HG02763 (cell line): Measurements from ENCODE around the gene TSC2.
"Not testable (repeated sequence)": the region's sequence is repeated elsewhere in the genome, so short reads cannot be mapped to it uniquely, and the experiment has no call there.

Experiments used
- ATAC-seq: cut with Tn5 transposase; IDR thresholded peaks from one replicate; pipeline ENCODE4 v1.9.1; 2021; ENCODE audit warnings: mild to moderate bottlenecking, moderate library complexity; ENCODE audit not compliant: unreplicated experiment

TSC2 gene

GRCh38 chr16:2009791-2010510 lies 37.8 kb upstream of the TSC2 start, which contains the start of gene ZNF598:
TSS of gene ZNF598 (minus strand) at chr16:2009821.
- ATAC-seq = peak; percentile 87

GRCh38 chr16:2011726-2012125 lies 36.1 kb upstream of the TSC2 start:
- ATAC-seq = not testable (repeated sequence)

- ATAC-seq = no peak
Measured at GRCh38 chr16:2013527-2013926, 34.3 kb upstream of the TSC2 start.

- ATAC-seq = no peak
Measured at GRCh38 chr16:2015117-2015946, 32.5 kb upstream of the TSC2 start.

- no peak for ATAC-seq
Measured at GRCh38 chr16:2015947-2016208, 31.9 kb upstream of the TSC2 start.

DNA sequence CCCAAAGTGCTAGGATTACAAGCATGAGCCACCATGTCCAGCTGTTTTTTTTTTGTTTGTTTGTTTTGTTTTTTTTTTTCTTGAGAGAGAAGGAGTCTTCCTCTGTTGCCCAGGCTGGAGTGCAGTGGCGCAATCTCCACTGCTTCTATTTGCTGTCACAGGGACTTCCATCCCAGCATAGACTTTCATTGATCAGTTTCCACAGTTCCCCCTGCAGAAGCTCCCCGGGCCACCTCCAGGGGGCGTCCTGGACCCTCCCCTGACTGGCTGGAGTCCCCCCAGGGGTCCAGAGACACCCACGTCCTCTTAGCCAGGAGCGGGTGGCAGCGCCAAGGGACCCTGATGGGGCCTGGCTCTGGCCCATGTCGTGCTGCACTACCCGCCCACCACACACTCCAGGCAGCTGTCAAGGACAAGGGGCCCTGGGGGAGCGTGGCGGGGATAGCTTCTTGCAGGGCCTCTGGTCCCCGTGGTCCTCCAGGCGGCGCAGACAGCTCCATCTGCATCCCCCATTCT lies 31.3 kb upstream of the TSC2 start:
- no peak for ATAC-seq

- no peak for ATAC-seq
Measured at GRCh38 chr16:2019518-2019920, 28.3 kb upstream of the TSC2 start, which contains the start of gene NPW. TSS of gene NPW (plus strand) at chr16:2019785.

- ATAC-seq = no peak
Measured at GRCh38 chr16:2019921-2020831, 27.6 kb upstream of the TSC2 start.

DNA sequence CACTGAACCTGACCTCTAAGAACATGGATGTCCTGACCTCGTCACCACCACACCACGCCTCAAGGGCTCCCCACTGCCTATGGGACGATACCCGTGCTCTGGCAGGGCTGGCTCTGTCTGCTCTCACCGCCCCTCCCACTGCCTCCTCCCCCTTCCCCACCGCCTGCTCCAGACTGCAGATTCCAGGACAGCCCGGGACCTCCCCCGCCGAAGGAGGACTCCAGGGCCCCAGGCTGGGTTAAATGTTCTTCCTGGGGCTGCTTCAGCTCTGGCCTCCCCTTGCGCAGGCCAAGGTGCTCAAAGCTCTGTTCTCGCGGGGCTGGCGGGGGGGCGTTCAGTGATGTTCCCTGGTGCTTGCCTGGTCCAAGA lies 25.1 kb upstream of the TSC2 start:
- ATAC-seq = no peak

- ATAC-seq = peak; percentile 67
Measured at GRCh38 chr16:2023092-2024031, 24.4 kb upstream of the TSC2 start.

DNA sequence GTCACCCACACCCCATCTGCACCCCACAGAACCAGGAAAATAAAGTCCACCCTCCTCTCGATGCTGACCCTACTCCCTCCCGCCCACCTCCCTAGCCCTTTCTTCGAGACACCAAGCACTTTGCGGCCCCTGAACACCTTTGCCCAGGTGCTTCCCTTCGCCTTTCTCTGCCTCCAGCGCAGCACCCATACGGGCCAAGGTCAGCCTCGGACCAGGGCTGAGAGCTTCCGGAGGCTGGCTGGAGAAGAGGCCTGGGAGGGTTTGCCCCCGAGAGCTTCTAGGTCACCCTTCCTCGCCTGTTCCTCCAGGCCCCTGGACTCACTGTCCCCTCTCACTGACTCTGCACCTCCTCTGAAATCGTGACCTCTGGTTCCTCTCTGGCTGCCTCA lies 23.8 kb upstream of the TSC2 start:
- no peak for ATAC-seq

DNA sequence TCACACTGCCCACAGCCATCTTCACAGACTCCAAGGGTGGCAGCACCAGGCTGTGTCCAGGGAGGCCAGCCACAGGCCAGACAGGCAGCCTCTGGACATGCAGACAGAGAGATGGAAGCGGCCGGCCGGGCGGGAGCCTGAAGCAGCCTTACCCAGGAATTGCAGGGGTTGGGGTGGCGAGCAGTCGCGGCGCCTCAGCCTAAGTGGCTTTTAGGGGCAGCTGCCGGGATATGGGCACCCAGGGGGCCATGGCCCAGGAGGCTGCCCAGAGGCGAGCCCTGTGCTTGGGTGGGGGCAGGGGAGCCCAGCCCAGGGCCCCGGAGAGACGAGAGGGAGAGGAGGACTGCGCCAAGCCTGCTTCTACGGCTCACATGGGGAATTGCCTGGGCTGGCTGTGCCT lies 22.5 kb upstream of the TSC2 start:
- ATAC-seq = no peak

DNA sequence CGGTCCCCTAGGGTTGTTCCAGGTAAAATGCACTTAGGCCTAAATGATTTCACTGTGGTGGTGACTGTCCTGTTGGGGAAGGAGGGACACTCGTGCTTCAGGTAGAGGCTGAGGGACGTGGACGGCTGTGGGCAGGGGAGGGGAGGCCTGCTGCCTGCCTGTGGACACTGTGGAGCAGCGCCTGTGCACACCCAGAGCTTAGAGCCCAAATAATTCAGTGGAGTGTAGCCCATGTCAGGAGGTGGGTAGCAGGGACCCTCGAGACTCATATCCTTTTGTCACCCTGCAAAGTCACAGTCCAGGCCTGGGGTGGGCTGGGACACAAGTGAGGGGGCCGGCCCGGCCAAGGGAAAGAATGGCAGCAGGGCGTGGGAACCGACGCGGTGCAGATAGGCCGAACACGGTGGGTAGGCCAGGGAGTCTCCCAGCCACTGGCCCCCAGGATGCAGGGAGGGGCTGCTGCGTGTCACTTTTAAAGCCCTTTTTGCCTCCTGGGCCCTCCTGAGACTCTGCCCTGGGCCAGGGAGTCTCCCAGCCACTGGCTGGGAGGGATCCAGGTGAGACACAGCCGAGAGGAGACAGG lies 21.8 kb upstream of the TSC2 start:
- no peak for ATAC-seq

DNA sequence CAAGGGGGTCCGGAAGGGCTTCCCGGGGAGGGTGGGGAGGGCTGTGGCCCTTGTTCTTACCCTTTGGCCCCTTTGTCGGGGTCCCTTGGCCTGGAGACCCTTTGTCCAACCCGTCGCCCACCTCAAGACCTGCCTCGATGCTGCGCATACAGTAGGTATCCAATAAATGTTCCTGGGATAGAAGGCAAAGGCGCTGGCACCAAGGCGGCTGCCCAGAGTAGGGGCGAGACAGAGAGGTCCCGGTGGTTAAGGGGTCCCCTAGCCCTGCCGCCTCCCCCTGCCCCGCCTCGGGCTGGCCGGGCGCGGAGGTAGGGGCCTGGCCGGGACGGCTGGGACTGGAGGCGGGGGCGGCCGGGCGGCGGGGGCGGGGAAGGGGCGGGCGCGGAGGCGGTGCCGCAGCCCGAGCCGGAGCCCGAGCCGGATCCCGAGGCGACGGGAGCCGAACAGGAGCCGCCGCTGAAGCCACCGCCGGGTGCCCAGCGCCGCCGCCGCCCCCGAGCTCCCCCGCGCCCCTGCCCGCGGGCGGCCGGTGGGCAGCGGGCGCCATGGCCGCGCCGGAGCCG lies 21.2 kb upstream of the TSC2 start, which contains the start of gene NHERF2:
TSS of gene NHERF2 (plus strand) at position 442 of the 563 bp plus-strand sequence. CDS start at position 546, 104 bp downstream.
- ATAC-seq = no peak

- no peak for ATAC-seq
Measured at GRCh38 chr16:2027024-2028010, 20.5 kb upstream of the TSC2 start.

DNA sequence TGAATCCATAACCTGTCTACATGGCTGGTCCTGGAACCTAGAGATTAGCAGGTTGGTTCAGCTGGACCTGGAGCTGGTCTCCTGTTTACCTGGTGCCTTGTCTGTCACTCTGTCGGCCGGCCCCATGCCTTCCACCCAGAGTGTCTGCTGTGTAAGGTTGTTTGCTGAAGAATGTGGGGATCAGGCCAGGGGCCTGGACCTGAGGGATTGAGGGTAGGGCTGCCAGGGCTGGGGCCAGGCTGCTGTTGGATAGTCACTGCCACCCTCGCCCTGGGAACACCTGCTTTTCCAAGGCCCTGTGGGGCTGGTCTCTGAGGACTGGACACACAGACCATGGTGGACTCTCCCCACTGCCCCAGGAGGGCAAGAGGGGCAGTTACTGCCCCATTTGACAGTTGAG lies 19.6 kb upstream of the TSC2 start:
- no peak for ATAC-seq

GRCh38 chr16:2028620-2029220 lies 19.1 kb upstream of the TSC2 start:
- ATAC-seq = no peak

GRCh38 chr16:2029350-2029749 lies 18.4 kb upstream of the TSC2 start:
- no peak for ATAC-seq
